ENCODE data around the gene ZNF385D.

GRCh38 chr3:21795152-21795837 is 44.3 kb upstream of the ZNF385D start:
- no peak for TF ChIP-seq POLR2A (IDR thresholded peaks at IDR 0.05)
- TF ChIP-seq CTCF (IDR thresholded peaks at IDR 0.05 in 4 of 5, conservative IDR thresholded peaks at IDR 0.05 in 1 of 5) = no peak

Measured in gastrocnemius medialis (tissue), 4 donors.